ENCODE data around the gene DXO.
"Not testable (repeated sequence)": the region's sequence is repeated elsewhere in the genome, so short reads cannot be mapped to it uniquely, and the experiment has no call there.

The DXO gene

GRCh38 chr6:31949926-31950548, 21.9 kb downstream of the DXO start:
- no peak for ATAC-seq
- H3K4me1 Mint-ChIP-seq, result peaks cover 16% of the 10 kb centered on the region
- no peak overlapping the region for H3K4me3 Mint-ChIP-seq
- no peaks in the 10 kb centered on the region for H3K27me3 Mint-ChIP-seq
- no peak overlapping the region for H3K27ac Mint-ChIP-seq
- H3K9me3 Mint-ChIP-seq, result no peaks in the 10 kb centered on the region
- DNase-seq, result no peak

GRCh38 chr6:31948753-31949413, 23.1 kb downstream of the DXO start:
- no peaks in the 10 kb centered on the region for H3K9me3 Mint-ChIP-seq

GRCh38 chr6:31948306-31948705, 23.6 kb downstream of the DXO start:
- peaks cover 9% of the 10 kb centered on the region for H3K27me3 Mint-ChIP-seq
- peaks cover 16% of the 10 kb centered on the region for H3K4me1 Mint-ChIP-seq
- no peak for ATAC-seq
- H3K9me3 Mint-ChIP-seq, result no peaks in the 10 kb centered on the region
- H3K4me3 Mint-ChIP-seq, result no peak overlapping the region
- H3K27ac Mint-ChIP-seq, result no peak overlapping the region
- DNase-seq, result no peak

More at GRCh38 chr6:31948753-31949413, 23.1 kb downstream of the DXO start:
- no peak for ATAC-seq
- peaks cover 8% of the 10 kb centered on the region for H3K27me3 Mint-ChIP-seq
- no peak for DNase-seq
- H3K27ac Mint-ChIP-seq, result no peak overlapping the region
- peaks cover 16% of the 10 kb centered on the region for H3K4me1 Mint-ChIP-seq
- H3K4me3 Mint-ChIP-seq, result no peak overlapping the region

- no peak for ATAC-seq
- Mint-ChIP-seq H3K4me3 (no peak overlapping the region), H3K9me3 (no peaks in the 10 kb centered on the region), H3K4me1 (peaks cover 16% of the 10 kb centered on the region), H3K27ac (no peak overlapping the region), H3K27me3 (peaks cover 10% of the 10 kb centered on the region)
- no peak for DNase-seq
Measured at GRCh38 chr6:31947864-31948263, 24.1 kb downstream of the DXO start.

GRCh38 chr6:31947070-31947675, 24.8 kb downstream of the DXO start:
- Mint-ChIP-seq H3K4me3 (no peak overlapping the region), H3K9me3 (no peaks in the 10 kb centered on the region), H3K27ac (no peak overlapping the region), H3K4me1 (peaks cover 16% of the 10 kb centered on the region), H3K27me3 (peaks cover 17% of the 10 kb centered on the region)
- DNase-seq (no peak), ATAC-seq (no peak)

GRCh38 chr6:31946370-31946885, 25.5 kb downstream of the DXO start:
- no peak overlapping the region for H3K4me3 Mint-ChIP-seq
- ATAC-seq (no peak), DNase-seq (no peak)
- peak overlapping the region in 1 of 2 donors; percentile 59 for H3K27ac Mint-ChIP-seq
- H3K4me1 Mint-ChIP-seq, result peaks cover 16% of the 10 kb centered on the region
- H3K27me3 Mint-ChIP-seq, result peaks cover 22% of the 10 kb centered on the region
- H3K9me3 Mint-ChIP-seq, result no peaks in the 10 kb centered on the region

- ATAC-seq (peak; percentile 38), DNase-seq (no peak)
- peak within 1 kb of the TSS; percentile 59 to 61 for H3K27ac Mint-ChIP-seq
- H3K4me3 Mint-ChIP-seq, result peak within 1 kb of the TSS in 1 of 2 donors; percentile 54
- peaks cover 22% of the 10 kb centered on the region for H3K27me3 Mint-ChIP-seq
- peaks cover 17% of the 10 kb centered on the region for H3K4me1 Mint-ChIP-seq
- no peaks in the 10 kb centered on the region for H3K9me3 Mint-ChIP-seq
Measured at GRCh38 chr6:31945507-31946369, 26.2 kb downstream of the DXO start, which contains the start of gene CFB. CFB (plus strand) TSS chr6:31946095; CDS start chr6:31946222, 127 bp downstream.

GRCh38 chr6:31945154-31945506, 26.8 kb downstream of the DXO start:
- Mint-ChIP-seq H3K4me3 (no peak overlapping the region), H3K27me3 (peaks cover 22% of the 10 kb centered on the region), H3K9me3 (no peaks in the 10 kb centered on the region), H3K27ac (peak overlapping the region in 1 of 2 donors; percentile 61), H3K4me1 (peaks cover 23% of the 10 kb centered on the region)
- ATAC-seq (no peak), DNase-seq (no peak)

GRCh38 chr6:31943742-31944141, 28.2 kb downstream of the DXO start:
- no peaks in the 10 kb centered on the region for H3K9me3 Mint-ChIP-seq
- H3K4me1 Mint-ChIP-seq, result peaks cover 23% of the 10 kb centered on the region
- ATAC-seq (no peak), DNase-seq (no peak)
- peaks cover 22% of the 10 kb centered on the region for H3K27me3 Mint-ChIP-seq
- H3K27ac Mint-ChIP-seq, result no peak overlapping the region
- no peak overlapping the region for H3K4me3 Mint-ChIP-seq

- no peak for DNase-seq
- Mint-ChIP-seq H3K27me3 (peaks cover 22% of the 10 kb centered on the region), H3K9me3 (no peaks in the 10 kb centered on the region), H3K4me1 (peaks cover 10% of the 10 kb centered on the region), H3K27ac (no peak overlapping the region), H3K4me3 (no peak overlapping the region)
- ATAC-seq, result no peak
Measured at GRCh38 chr6:31940256-31940664, 31.7 kb downstream of the DXO start.

GRCh38 chr6:31935823-31936222, 36.1 kb downstream of the DXO start:
- Mint-ChIP-seq H3K27ac (no peak overlapping the region), H3K9me3 (no peaks in the 10 kb centered on the region), H3K4me1 (peaks cover 7% of the 10 kb centered on the region), H3K4me3 (no peak overlapping the region), H3K27me3 (peaks cover 15% of the 10 kb centered on the region)
- ATAC-seq (no peak), DNase-seq (no peak)

- peaks cover 15% of the 10 kb centered on the region for H3K27me3 Mint-ChIP-seq
- DNase-seq (no peak), ATAC-seq (no peak)
- no peaks in the 10 kb centered on the region for H3K9me3 Mint-ChIP-seq
- no peak overlapping the region for H3K27ac Mint-ChIP-seq
- no peak overlapping the region for H3K4me3 Mint-ChIP-seq
- H3K4me1 Mint-ChIP-seq, result no peaks in the 10 kb centered on the region
Measured at GRCh38 chr6:31935021-31935420, 36.9 kb downstream of the DXO start.

- Mint-ChIP-seq H3K27me3 (peaks cover 15% of the 10 kb centered on the region), H3K4me3 (no peak overlapping the region), H3K9me3 (no peaks in the 10 kb centered on the region), H3K4me1 (no peaks in the 10 kb centered on the region), H3K27ac (no peak overlapping the region)
- no peak for DNase-seq
- ATAC-seq, result no peak
Measured at GRCh38 chr6:31933537-31933936, 38.4 kb downstream of the DXO start.

- H3K4me1 Mint-ChIP-seq, H3K4me3 Mint-ChIP-seq, H3K27ac Mint-ChIP-seq, DNase-seq, ATAC-seq, H3K9me3 Mint-ChIP-seq: not testable (repeated sequence)
- H3K27me3 Mint-ChIP-seq, result peaks cover 15% of the 10 kb centered on the region
Measured at GRCh38 chr6:31932137-31932536, 39.8 kb downstream of the DXO start.

- ATAC-seq (no peak), DNase-seq (no peak)
Measured at GRCh38 chr6:31930962-31931361, 41.0 kb downstream of the DXO start.

More at GRCh38 chr6:31930962-31931361, 41.0 kb downstream of the DXO start:
- Mint-ChIP-seq H3K27me3 (peaks cover 15% of the 10 kb centered on the region), H3K4me3 (no peak overlapping the region), H3K9me3 (no peaks in the 10 kb centered on the region), H3K27ac (no peak overlapping the region), H3K4me1 (no peaks in the 10 kb centered on the region)
